T-helper 22 cell (primary cell): ENCODE measurements around the gene PCSK4.
"Not testable (repeated sequence)": the region's sequence is repeated elsewhere in the genome, so short reads cannot be mapped to it uniquely, and the experiment has no call there.

Source experiments
- DNase-seq: peaks from one replicate; pipeline ENCODE4 v3.0.0-alpha.2; 2020; ENCODE audit warnings: low read depth

The PCSK4 gene

DNA sequence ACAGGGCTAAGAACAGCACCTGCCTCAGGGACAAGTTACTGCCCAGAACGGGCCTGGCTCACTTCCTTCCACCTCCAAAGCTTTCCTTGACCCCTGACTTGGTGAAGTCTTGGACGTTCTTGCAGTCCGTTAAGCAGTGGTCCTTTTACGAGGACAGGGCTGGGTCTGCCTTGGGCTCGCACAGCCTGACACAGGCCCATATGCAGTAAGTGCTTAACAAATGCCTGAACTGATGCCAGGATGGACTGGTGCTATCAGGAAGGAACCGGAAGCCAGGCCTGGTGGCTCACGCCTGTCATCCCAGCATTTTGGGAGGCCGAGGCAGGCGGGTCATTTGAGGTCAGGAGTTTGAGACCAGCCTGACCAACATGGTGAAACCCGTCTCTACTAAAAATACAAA is 31.9 kb upstream of the PCSK4 start:
- no peak for DNase-seq

DNA sequence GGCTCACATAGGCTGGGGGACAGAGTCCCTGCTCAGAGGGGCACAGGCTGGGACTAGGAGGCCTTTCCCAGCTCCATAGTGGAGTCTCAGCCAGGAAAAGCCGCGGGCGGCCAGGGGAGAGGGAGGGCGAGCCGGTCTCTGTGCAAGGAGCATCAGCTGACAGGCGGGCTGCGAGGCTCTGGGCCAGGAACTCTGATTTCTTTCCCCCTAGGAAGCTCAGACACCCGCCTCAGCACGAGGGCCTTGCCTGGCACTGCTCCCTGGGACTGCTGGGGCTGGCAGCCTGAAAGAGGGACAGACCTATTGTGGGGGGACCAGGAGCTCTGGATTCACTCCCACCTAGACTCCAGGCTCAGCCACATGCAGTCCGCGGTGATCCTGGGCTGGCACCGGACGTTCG is 31.5 kb upstream of the PCSK4 start:
- no peak for DNase-seq

- no peak for DNase-seq
These were observed 30.1 kb upstream of the PCSK4 start for GRCh38 chr19:1520203-1520780.

GRCh38 chr19:1519802-1520201 is 29.7 kb upstream of the PCSK4 start:
- DNase-seq, result not testable (repeated sequence)

DNA sequence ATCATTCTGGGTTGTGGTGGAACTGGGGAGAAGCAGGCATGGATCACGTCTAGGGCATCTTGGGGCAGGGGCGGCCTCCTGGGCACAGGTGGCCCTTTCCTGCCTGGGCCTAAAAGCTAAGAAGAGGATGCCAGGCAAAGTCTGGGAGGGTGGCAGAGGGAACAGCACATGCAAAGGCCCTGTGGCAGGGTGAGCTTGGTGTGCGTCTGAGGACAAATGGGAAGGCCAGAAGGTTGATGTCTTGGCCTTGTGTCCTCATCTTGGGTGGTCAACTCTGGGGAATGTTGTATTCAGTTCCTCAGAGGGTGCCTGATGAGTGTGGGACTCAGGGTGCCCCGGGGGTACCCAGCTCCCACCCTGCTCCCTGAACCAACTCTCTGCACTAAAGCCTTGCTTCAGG is 28.3 kb upstream of the PCSK4 start:
- DNase-seq, result no peak

DNA sequence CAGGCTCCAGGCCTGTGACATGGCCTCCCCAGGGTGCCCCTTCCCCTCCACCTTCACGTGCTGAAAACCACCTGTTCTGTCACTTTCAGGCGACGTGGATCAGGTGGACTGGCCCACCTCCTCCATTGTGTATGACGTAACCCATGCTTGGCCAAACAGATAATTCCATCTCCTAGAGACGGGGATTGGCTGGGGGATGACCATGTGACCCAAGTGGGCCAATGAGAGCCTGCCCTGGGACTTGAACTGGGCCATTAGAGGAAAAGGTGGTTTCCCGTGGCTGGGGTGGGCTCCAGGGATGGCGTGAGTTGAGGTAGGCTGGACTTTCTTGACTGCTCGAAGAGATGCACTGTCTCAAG is 26.2 kb upstream of the PCSK4 start:
- DNase-seq, result no peak

GRCh38 chr19:1514986-1515721 is 25.0 kb upstream of the PCSK4 start:
- no peak for DNase-seq

DNA sequence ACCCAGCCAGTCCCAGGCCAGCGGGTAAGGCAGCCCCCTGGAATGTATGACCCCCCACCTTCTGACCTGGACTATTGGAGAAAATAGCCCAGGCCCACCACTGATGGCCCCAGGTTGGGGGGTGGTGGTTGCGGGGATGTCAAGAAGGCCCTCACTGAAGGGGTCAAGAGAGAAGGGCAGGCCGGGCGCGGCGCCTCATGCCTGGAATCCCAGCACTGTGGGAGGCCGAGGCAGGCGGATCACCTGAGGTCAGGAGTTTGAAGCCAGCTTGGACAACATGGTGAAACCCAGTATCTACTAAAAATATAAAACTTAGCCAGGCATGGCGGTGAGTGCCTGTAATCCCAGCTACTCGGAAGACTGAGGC is 24.1 kb upstream of the PCSK4 start:
- DNase-seq, result no peak

GRCh38 chr19:1513499-1514294 is 23.5 kb upstream of the PCSK4 start:
- DNase-seq, result peak; percentile 29

DNA sequence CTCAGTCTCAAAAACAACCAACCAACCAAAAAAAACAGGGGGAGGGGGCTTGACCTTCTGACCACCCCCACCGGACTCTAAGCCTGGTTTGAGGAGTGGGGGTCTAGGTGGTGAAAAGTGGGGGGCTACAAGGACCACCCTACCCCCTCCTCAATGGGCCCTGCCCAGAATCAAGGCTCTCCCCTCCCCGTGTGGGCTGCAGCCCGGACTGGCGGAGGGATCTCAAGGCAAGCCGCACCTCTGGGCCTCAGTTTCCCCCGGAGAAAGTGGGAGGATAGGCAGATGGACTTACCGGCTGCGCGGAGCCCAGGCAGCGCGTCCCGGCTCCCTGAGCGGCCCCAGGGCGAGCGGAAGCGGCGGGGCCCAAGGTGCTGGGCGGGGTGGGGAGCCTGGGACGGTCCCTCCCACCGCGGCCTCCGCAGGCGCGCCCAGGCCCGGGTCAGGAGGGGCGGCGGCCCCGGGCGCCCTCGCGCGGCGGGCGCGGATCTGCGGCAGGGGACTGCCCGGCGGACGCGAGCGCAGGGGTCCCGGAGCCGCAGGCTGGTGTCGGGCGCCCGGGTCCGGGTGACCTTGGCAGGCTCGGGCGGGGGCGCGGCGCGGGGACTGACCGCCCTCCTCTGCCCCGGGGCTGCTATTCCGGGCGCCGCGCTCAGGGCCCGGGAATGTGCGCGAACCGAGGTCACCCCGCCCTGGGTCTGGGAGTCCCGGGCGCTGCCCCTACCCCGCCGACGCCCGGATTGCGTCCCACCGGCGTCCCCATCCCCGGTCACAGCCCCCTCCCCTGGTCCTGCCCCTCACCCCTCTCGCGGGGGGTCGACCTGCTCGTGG is 22.7 kb upstream of the PCSK4 start, which contains the start of gene ADAMTSL5:
Gene ADAMTSL5 (minus strand): TSS at position 349 of the 828 bp plus-strand sequence. CDS start 2,076 bp downstream, outside the sequence.
- DNase-seq, result peak; percentile 22

- DNase-seq, result no peak
These were observed 21.5 kb upstream of the PCSK4 start for GRCh38 chr19:1511318-1512317.

- DNase-seq, result no peak
These were observed 20.7 kb upstream of the PCSK4 start for GRCh38 chr19:1510807-1511206.

- DNase-seq, result no peak
These were observed 20.3 kb upstream of the PCSK4 start for GRCh38 chr19:1510442-1510806.

DNA sequence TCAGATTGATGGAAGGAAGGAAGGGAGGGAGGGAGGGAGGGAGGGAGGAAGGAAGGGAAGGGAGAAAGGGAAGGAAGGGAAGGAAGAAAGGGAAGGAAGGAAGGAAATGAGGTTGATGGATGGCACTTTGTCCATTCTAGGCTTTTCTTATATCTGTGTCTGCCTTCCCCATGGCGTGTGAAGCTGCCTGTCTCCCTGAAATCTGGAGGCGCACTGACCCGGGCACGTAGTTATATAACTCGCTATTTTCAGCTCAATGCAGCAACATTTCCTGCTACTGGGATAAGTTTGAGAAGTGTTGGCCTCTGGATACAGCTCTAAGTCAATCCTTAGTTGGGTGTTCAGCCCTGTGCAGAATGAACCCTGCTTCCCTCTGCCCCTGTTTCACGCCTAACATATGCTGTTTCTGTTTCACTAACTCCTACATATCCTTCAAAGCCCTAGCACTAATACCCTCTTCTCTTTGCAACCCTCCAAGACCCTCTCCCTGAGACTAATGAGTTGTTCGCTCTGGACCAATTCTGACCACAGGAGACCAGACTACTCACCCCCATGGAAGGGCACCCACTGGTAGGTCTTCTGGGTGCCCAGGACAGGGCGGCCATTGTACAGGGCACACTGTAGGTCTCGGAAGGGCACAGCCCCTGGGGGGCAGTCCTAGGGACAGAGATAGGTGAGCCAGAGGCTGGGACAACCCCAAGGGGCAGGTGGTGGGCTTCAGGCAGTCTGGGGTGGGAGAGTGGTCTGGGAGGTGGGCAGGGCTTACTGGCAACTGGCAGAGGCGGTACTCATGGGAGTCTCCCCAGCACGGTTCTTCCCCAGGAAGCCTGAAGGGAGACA is 19.7 kb upstream of the PCSK4 start:
- DNase-seq, result no peak

GRCh38 chr19:1508507-1508856 is 18.3 kb upstream of the PCSK4 start:
- no peak for DNase-seq

GRCh38 chr19:1507763-1508506 is 17.8 kb upstream of the PCSK4 start:
- peak; percentile 83 for DNase-seq

DNA sequence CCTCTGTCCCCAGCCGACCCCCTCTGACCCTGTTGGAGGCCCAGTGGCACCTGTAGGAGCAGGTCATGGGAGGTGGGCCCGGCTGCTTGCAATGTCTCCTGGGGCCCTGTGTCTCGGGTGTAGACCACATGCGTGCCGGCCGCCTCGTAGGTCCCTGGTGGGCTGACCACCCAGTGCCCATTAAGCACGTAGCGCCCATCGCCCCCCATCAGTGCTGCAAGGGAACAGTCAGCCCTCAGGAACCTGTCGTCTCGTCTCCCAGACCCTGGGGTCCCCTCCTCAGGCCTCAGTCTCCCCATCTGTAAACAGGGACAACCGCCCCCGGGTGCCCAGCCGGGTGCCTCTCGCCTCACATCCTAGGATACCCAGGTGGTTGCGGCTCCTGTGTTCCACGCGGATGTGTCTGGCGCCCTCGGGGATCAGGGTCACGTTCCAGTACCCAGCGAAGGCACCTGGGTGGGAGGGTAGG is 17.1 kb upstream of the PCSK4 start:
- DNase-seq, result no peak

GRCh38 chr19:1505991-1506881 is 16.1 kb upstream of the PCSK4 start:
- DNase-seq, result no peak
